Measurements from ENCODE around the gene SLC24A3.

SLC24A3 gene

DNA sequence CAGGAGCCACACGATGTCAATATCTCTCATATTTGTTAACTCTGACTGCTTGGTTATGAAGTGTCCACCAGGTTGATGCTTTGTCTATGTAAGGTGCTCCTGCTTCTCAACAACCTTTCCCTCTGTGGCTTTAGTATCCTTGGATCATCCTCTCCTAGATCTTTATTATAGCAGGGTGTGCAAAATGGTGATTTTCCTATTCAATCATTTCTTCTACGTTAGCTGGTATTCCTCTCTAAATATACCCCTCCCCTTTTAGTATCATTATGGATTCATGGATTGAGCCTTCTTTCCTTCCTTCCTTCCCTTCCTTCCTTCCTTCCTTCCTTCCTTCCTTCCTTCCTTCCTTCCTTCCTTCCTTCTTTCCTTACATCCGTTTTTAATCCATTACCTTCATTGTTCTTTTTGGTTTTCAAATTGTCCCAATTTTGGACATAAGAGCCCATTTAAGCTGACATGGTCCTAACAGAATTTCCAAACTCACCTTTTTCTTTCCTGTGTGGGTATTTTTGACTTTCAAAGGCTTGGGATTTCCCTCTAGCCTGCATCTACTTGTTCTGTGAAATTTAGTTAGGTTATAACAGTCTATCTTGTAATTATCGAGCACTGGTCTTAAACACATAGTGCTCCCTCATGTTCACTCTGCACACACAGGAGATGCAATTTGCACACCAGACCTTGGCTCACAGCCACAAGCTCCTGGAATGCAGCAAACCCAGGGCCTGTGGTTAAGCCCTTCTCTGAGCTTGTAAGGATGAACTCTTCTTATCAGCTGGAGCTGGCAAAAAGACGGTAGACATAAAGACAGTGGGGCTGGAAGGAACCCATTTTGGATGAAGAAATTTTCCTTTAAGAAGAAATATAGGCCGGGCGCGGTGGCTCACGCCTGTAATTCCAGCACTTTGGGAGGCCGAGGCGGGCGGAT, 109.9 kb downstream of the SLC24A3 start:
- ChIA-PET CTCF (interaction anchor here (0.6 to 1.0 kb wide), 3 partner anchors 10 to 1363 kb away, joined by 4 read pairs; no protein-coding TSS in a partner anchor), POLR2A (interaction anchor here (0.7 kb wide), 1 partner anchor 8 kb away, joined by 8 read pairs; no protein-coding TSS in a partner anchor)
- TF ChIP-seq, protein P1, sequence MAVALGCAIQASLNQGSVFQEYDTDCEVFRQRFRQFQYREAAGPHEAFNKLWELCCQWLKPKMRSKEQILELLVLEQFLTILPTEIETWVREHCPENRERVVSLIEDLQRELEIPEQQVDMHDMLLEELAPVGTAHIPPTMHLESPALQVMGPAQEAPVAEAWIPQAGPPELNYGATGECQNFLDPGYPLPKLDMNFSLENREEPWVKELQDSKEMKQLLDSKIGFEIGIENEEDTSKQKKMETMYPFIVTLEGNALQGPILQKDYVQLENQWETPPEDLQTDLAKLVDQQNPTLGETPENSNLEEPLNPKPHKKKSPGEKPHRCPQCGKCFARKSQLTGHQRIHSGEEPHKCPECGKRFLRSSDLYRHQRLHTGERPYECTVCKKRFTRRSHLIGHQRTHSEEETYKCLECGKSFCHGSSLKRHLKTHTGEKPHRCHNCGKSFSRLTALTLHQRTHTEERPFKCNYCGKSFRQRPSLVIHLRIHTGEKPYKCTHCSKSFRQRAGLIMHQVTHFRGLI (tag by site-specific recombination; IDR thresholded peaks at IDR 0.05), result no peak
- TF ChIP-seq ZNF600 (tag by site-specific recombination; IDR thresholded peaks at IDR 0.05) (no peak), TCF7L2 (IDR thresholded peaks at IDR 0.05; ENCODE audit: borderline replicate concordance, low read depth, low read length) (no peak), ZNF830 (tag by site-specific recombination; IDR thresholded peaks at IDR 0.05; ENCODE audit: low read depth) (no peak), SP7 (tag by site-specific recombination; IDR thresholded peaks at IDR 0.05) (no peak), ZNF658 (tag by site-specific recombination; IDR thresholded peaks at IDR 0.05) (no peak), ZNF239 (tag by site-specific recombination; IDR thresholded peaks at IDR 0.05) (no peak)
- TF ChIP-seq, protein P2, sequence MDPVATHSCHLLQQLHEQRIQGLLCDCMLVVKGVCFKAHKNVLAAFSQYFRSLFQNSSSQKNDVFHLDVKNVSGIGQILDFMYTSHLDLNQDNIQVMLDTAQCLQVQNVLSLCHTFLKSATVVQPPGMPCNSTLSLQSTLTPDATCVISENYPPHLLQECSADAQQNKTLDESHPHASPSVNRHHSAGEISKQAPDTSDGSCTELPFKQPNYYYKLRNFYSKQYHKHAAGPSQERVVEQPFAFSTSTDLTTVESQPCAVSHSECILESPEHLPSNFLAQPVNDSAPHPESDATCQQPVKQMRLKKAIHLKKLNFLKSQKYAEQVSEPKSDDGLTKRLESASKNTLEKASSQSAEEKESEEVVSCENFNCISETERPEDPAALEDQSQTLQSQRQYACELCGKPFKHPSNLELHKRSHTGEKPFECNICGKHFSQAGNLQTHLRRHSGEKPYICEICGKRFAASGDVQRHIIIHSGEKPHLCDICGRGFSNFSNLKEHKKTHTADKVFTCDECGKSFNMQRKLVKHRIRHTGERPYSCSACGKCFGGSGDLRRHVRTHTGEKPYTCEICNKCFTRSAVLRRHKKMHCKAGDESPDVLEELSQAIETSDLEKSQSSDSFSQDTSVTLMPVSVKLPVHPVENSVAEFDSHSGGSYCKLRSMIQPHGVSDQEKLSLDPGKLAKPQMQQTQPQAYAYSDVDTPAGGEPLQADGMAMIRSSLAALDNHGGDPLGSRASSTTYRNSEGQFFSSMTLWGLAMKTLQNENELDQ (tag by site-specific recombination; IDR thresholded peaks at IDR 0.05; ENCODE audit: low read depth), result no peak
- TF ChIP-seq, protein P3, sequence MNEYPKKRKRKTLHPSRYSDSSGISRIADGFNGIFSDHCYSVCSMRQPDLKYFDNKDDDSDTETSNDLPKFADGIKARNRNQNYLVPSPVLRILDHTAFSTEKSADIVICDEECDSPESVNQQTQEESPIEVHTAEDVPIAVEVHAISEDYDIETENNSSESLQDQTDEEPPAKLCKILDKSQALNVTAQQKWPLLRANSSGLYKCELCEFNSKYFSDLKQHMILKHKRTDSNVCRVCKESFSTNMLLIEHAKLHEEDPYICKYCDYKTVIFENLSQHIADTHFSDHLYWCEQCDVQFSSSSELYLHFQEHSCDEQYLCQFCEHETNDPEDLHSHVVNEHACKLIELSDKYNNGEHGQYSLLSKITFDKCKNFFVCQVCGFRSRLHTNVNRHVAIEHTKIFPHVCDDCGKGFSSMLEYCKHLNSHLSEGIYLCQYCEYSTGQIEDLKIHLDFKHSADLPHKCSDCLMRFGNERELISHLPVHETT (tag by site-specific recombination; IDR thresholded peaks at IDR 0.05), result no peak
- Histone ChIP-seq H3K4me3 (ENCODE audit: low read depth, low read length) (no peak overlapping the region), H3K27ac (ENCODE audit: extremely low read depth, low read depth, low read length) (no peak overlapping the region), H3K36me3 (ENCODE audit: control insufficient read depth in 2 of 2, insufficient read depth in 1 of 2, low read length in 2 of 2) (no peaks in the 10 kb centered on the region), H3K4me1 (ENCODE audit: control insufficient read depth, insufficient read depth, low read length) (no peaks in the 10 kb centered on the region), H3K9me3 (ENCODE audit: control insufficient read depth, insufficient read depth, low read depth, low read length) (no peaks in the 10 kb centered on the region)

DNA sequence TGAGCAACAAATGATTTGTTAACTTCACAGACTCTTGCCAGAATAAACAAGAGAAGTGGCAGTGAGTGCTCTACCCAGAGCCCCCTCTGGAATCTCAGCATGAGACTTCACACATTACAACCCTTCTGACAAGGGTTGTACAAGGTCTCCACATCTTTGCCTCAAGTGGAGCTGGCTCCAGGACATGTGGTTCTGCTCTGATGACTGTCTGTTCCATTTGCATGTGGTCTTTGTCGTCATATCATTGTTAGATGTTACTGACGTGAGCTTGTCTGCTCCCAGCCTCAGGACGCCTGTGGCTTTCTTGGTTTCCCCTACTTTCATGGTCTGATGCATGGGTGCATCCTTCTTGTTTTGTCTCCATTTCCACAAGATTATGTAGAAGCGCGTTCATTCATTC, 115.0 kb downstream of the SLC24A3 start:
- Histone ChIP-seq H3K4me3 (ENCODE audit: low read depth, low read length) (no peak overlapping the region), H3K27ac (ENCODE audit: extremely low read depth, low read depth, low read length) (no peak overlapping the region), H3K9me3 (ENCODE audit: control insufficient read depth, insufficient read depth, low read depth, low read length) (no peaks in the 10 kb centered on the region), H3K4me1 (ENCODE audit: control insufficient read depth, insufficient read depth, low read length) (no peaks in the 10 kb centered on the region), H3K36me3 (ENCODE audit: control insufficient read depth in 2 of 2, insufficient read depth in 1 of 2, low read length in 2 of 2) (no peaks in the 10 kb centered on the region)
- ChIA-PET POLR2A (no interaction called here), CTCF (no interaction called here)
- TF ChIP-seq, protein P4, sequence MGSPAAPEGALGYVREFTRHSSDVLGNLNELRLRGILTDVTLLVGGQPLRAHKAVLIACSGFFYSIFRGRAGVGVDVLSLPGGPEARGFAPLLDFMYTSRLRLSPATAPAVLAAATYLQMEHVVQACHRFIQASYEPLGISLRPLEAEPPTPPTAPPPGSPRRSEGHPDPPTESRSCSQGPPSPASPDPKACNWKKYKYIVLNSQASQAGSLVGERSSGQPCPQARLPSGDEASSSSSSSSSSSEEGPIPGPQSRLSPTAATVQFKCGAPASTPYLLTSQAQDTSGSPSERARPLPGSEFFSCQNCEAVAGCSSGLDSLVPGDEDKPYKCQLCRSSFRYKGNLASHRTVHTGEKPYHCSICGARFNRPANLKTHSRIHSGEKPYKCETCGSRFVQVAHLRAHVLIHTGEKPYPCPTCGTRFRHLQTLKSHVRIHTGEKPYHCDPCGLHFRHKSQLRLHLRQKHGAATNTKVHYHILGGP (tag by site-specific recombination; IDR thresholded peaks at IDR 0.05), result no peak
- TF ChIP-seq GLIS2 (tag by site-specific recombination; IDR thresholded peaks at IDR 0.05) (no peak), ZBTB1 (tag by site-specific recombination; IDR thresholded peaks at IDR 0.05) (no peak), TCF7L2 (IDR thresholded peaks at IDR 0.05; ENCODE audit: borderline replicate concordance, low read depth, low read length) (no peak), ZNF785 (tag by site-specific recombination; IDR thresholded peaks at IDR 0.05) (no peak), GLIS1 (tag by site-specific recombination; IDR thresholded peaks at IDR 0.05) (no peak), ZNF510 (tag by site-specific recombination; IDR thresholded peaks at IDR 0.05; ENCODE audit: insufficient replicate concordance) (no peak), ZNF138 (tag by site-specific recombination; IDR thresholded peaks at IDR 0.05; ENCODE audit: borderline replicate concordance) (no peak), ZNF707 (tag by site-specific recombination; IDR thresholded peaks at IDR 0.05) (no peak)
- TF ChIP-seq, protein P5, sequence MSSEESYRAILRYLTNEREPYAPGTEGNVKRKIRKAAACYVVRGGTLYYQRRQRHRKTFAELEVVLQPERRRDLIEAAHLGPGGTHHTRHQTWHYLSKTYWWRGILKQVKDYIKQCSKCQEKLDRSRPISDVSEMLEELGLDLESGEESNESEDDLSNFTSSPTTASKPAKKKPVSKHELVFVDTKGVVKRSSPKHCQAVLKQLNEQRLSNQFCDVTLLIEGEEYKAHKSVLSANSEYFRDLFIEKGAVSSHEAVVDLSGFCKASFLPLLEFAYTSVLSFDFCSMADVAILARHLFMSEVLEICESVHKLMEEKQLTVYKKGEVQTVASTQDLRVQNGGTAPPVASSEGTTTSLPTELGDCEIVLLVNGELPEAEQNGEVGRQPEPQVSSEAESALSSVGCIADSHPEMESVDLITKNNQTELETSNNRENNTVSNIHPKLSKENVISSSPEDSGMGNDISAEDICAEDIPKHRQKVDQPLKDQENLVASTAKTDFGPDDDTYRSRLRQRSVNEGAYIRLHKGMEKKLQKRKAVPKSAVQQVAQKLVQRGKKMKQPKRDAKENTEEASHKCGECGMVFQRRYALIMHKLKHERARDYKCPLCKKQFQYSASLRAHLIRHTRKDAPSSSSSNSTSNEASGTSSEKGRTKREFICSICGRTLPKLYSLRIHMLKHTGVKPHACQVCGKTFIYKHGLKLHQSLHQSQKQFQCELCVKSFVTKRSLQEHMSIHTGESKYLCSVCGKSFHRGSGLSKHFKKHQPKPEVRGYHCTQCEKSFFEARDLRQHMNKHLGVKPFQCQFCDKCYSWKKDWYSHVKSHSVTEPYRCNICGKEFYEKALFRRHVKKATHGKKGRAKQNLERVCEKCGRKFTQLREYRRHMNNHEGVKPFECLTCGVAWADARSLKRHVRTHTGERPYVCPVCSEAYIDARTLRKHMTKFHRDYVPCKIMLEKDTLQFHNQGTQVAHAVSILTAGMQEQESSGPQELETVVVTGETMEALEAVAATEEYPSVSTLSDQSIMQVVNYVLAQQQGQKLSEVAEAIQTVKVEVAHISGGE (tag by site-specific recombination; conservative IDR thresholded peaks at IDR 0.05; ENCODE audit: low read depth), result no peak
